GM12865 (cell line): Measurements from ENCODE around the gene SEPHS2.
"Not testable (repeated sequence)": the region's sequence is repeated elsewhere in the genome, so short reads cannot be mapped to it uniquely, and the experiment has no call there.

Experiments
- DNase-seq: peaks from one replicate; pipeline ENCODE4 v3.0.0; 2010; ENCODE audit warnings: low read depth
- H3K4me3 ChIP-seq: 2 replicates; pipeline ENCODE4 v1.5.1; 2011; ENCODE audit warnings: mild to moderate bottlenecking, low read depth, low read length, control low read depth
- CTCF ChIP-seq: IDR thresholded peaks from 2 replicates; pipeline ENCODE4 v1.5.1; 2011; ENCODE audit warnings: low read length, control low read depth, low read depth, inconsistent platforms; ENCODE audit not compliant: insufficient read depth; ENCODE audit errors: missing control alignments

Gene SEPHS2

GRCh38 chr16:30470170-30470512, 24.5 kb upstream of the SEPHS2 start:
- TF ChIP-seq CTCF = no peak
- DNase-seq = peak; percentile 49
- no peak overlapping the region for H3K4me3 ChIP-seq

- DNase-seq = no peak
- TF ChIP-seq CTCF = no peak
- no peak overlapping the region for H3K4me3 ChIP-seq
Measured at GRCh38 chr16:30464078-30464477, 18.4 kb upstream of the SEPHS2 start.

DNA sequence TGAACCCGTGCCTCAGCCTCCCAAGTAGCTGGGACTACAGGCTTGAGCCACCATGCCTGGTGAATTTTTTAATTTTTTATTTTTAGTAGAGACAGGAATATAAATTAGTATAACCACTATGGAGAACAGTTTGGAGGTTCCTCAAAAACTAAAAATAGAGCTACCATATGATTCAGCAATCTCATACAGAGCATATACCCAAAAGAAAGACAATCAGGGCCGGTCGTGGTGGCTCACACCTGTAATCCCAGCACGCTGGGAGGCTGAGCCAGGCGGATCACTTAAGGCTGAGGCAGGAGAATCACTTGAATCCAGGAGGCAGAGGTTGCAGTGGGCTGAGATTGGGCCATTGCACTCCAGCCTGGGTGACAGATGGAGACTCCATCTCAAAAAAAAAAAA, 15.8 kb upstream of the SEPHS2 start:
- H3K4me3 ChIP-seq, DNase-seq: not testable (repeated sequence)

GRCh38 chr16:30459456-30459855, 13.8 kb upstream of the SEPHS2 start:
- H3K4me3 ChIP-seq = peak overlapping the region; percentile 42
- TF ChIP-seq CTCF = no peak
- DNase-seq = peak; percentile 87

GRCh38 chr16:30458561-30459394, 13.1 kb upstream of the SEPHS2 start:
- TF ChIP-seq CTCF = no peak
- peak; percentile 98 for DNase-seq
- peak overlapping the region; percentile 42 for H3K4me3 ChIP-seq

DNA sequence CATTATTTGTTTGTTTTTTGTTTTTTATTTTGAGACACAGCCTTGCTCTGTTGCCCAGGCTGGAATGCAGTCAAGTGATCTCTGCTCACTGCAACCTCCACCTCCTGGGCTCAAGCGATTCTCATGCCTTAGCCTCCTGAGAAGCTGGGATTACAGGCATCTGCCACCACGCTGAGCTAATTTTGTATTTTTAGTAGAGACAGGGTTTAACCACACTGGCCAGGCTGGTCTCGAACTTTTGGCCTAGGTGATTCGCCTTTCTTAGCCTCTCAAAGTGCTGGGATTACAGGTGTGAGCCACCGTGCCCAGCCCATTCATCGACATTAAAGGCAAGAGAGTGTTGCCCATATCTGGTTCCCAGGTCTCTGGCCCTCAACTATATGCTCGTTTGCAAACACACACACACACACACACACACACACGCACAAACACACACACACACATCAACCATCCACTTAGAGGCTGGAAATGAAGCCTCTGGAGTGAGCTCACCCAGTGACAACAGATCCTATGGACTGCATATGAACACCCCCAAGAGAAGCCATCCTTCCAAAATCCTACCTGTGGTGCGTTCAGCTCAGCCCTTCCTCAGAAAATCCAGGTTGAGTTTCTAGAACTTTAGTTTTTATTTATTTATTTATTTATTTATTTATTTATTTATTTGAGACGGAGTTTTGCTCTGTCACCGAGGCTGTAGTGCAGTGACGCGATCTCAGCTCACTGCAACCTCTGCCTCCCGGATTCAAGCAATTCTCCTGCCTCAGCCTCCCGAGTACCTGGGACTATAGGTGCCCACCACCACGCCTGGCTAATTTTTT, 12.3 kb upstream of the SEPHS2 start:
- DNase-seq = peak; percentile 45
- no peak for TF ChIP-seq CTCF
- H3K4me3 ChIP-seq = peak overlapping the region; percentile 42

DNA sequence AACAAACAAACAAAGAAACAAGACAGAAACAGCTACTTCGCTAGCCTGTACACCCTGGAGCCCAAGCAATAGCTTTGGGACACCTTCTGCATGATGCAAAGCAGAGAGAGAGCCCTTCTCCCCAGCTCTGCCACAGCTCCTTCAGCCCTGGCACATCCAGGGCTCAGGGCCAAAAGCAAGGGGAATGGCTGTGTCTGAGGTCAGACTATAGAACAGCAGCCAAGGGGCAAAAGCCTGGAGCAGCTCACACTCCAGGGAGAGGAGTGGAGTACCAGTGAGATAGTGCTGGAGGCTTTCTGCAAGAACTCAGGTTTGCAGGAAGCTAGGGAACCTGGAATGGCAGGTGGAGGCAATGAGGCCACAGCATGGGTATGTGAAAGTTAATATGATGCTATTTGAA, 11.6 kb upstream of the SEPHS2 start:
- no peak for DNase-seq
- TF ChIP-seq CTCF = no peak
- peak overlapping the region; percentile 42 for H3K4me3 ChIP-seq
